Islet of Langerhans (tissue), 1 donor: ENCODE measurements around the gene CELF3.
"Not testable (repeated sequence)": the region's sequence is repeated elsewhere in the genome, so short reads cannot be mapped to it uniquely, and the experiment has no call there.

Experiments used
- FAIRE-seq: peaks from one replicate; lab custom pipeline; 2011; peaks lifted over from hg19 to GRCh38; lab: Jason Lieb, UNC

CELF3 gene

DNA sequence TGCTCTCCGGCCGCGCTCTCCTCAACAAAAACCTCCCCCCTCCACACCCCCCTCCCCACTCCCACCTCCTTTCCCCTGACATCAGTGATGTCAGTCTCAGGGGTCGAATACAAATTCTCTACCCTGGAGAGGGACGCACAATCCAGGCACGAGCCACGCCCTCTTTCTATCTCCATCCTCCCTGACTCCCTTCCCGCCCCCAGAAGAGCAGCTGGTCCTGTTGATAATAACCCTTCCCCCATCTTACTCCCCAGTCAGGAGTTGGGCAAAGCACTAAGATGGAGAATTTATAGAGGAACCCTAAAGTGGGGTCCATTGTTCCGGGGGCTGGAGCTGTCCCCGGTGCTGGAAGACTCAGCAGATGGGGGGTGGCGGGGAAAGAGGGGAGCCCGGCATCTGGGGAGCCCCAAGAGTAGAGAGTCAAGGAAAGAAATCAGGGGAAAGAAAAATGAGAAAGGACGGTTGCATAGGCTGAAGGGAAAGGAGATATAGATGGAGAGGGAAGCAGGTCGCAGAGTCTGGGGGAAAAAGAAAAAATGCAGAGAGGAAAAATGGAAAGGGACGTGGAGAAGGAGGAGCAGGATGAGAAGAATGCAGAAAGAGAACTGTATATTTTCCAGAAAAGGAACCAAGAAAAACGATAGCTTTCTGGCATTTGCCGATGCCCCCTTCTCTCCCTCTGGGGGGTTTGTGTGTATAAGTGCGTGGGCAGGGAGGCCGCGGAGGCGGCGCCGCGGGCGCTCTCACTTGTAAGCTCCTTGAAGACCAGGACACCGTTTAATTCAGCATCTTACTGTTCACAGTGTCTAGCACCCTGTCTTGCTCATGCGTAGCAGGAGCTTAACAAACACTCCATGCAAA, at the start of gene CELF3:
Gene CELF3, minus strand, starts transcription at position 33 of the 861 bp plus-strand sequence. CDS start 783 bp downstream, outside the sequence.
- peak; percentile 68 for FAIRE-seq

DNA sequence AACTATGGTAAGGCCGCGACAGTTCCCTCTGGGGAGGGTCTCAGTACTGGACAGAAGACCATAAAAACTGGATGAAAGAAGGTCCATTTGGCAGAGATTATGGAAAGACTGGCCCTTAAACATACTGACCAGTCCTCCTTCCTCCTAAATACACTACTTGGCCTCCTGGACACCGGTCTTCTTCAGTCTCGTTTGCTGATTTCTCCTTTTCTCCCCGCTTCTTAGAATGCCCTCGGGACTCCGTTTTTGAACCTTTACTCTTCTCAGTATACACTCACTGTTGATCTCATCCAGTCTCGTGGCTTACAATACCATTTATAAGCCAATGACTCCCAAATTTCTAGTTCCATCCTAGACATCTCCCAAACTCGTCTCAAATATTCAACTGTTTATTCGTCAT, 47.4 kb upstream of the CELF3 start:
- FAIRE-seq = no peak

- FAIRE-seq = peak; percentile 21
Measured at GRCh38 chr1:151762941-151763921, 46.6 kb upstream of the CELF3 start, which contains the start of gene MRPL9. Gene MRPL9, minus strand, starts transcription at chr1:151763496. Its CDS starts 17 bp downstream, at chr1:151763479.

GRCh38 chr1:151760597-151761385, 44.2 kb upstream of the CELF3 start:
- no peak for FAIRE-seq

GRCh38 chr1:151759241-151759640, 42.6 kb upstream of the CELF3 start:
- FAIRE-seq = no peak

DNA sequence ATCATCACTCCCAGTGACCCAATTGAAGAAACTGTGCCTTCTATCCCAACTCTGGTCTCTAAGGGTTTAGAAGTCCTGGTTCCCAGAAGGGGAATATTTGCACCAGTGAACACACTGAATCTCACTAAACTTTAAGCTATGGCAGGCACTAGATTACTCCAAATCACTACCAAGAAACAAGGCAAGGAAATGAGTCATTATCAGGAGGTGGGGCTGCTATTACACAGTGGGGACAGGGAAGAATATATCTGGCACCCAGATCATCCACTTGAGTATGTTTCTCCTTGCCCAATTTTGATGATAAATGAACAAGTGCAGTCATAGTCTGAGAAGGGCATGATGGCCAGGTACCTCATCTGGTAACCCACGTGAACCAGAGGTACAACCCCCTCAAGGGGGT, 39.7 kb upstream of the CELF3 start:
- no peak for FAIRE-seq

- no peak for FAIRE-seq
Measured at GRCh38 chr1:151741516-151741915, 24.9 kb upstream of the CELF3 start.

DNA sequence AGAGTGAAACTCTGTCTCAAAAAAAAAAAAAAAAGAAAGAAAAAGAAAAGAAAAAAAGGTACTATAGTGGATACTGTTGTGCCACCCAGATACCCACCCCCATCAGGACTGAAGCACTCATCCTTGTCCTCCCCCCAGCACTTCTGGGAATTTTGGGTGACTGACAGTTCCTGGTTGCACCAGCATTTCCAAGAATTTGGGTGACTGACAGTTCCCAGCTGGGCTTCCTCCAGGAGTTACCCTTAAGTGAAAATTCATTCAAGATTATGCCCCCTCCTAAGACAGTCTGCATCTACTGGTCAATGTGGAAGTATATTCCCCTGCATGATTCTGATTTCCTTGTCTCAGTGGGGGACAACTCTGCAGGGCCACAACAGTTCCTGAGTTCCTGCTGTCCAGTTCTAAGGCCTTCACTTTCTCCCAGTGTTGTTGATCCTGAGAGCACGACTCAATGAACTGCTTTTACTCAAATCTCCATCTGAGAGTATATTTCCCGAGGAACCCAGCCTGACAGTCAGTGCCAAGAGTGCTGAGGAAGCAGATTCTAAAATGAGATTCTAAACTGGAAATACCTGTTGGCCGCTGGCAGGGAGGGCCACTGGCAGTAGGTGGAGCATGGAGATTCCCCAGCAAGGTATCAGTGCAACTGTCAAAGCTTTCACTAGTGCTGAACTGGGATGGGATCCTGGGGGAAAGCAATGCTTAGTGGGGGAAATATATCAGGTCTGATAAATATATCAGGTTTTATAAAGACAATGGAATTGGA, 23.2 kb upstream of the CELF3 start:
- no peak for FAIRE-seq

DNA sequence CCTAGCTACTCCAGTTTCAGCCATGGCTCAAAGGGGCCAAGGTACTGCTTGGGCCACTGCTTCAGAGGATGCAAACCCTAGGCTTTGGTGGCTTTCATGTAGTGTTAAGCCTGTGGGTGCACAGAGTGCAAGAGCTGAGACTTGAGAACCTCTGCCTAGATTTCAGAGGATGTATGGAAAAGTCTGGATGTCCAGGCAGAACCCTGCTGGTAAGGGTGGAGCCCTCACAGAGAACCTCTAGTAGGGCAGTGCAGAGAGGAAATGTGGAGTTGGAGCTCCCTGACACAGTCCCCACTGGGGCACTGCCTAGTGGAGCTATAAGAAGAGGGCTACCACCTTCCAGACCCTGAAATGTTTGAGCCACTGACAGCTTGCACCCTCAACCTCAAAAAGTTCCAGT, 20.9 kb upstream of the CELF3 start:
- no peak for FAIRE-seq

GRCh38 chr1:151737026-151737425, 20.4 kb upstream of the CELF3 start:
- FAIRE-seq = no peak

DNA sequence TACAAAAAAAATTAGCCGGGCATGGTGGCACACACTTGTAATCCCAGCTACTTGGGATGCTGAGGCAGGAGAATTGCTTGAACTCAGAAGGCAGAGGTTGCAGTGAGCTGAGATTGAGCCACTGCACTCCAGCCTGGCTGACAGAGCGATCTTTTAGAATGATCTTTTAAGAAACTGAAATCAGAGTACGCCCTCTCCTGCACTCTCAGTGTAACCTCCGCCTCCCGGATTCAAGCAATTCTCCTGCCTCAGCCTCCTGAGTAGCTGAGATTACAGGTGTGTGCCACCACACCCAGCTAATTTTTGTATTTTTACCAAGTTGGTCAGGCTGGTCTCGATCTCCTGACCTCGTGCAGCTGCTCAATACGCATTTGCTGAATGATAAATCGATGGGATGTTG, 17.4 kb upstream of the CELF3 start:
- not testable (repeated sequence) for FAIRE-seq

- no peak for FAIRE-seq
Measured at GRCh38 chr1:151733126-151733525, 16.5 kb upstream of the CELF3 start.

- FAIRE-seq = no peak
Measured at GRCh38 chr1:151729966-151730291, 13.3 kb upstream of the CELF3 start.

GRCh38 chr1:151729157-151729965, 12.8 kb upstream of the CELF3 start:
- peak; percentile 70 for FAIRE-seq

GRCh38 chr1:151728151-151729054, 11.8 kb upstream of the CELF3 start:
- no peak for FAIRE-seq

GRCh38 chr1:151723726-151724370, 7.2 kb upstream of the CELF3 start:
- FAIRE-seq = no peak

- no peak for FAIRE-seq
Measured at GRCh38 chr1:151721788-151722510, 5.3 kb upstream of the CELF3 start.
